DND-41 (cell line): ENCODE results near the gene ZNF560.

ENCODE experiments used
- EZH2 ChIP-seq: IDR thresholded peaks from 3 replicates; pipeline ENCODE4 v1.6.1; 2012; ENCODE audit warnings: borderline replicate concordance, low read depth, mild to moderate bottlenecking, moderate library complexity, low read length, inconsistent platforms; ENCODE audit not compliant: severe bottlenecking
- TF ChIP-seq, protein P1 (sequence below): IDR thresholded peaks from 2 replicates; pipeline ENCODE4 v1.5.1; 2012; ENCODE audit warnings: borderline replicate concordance, low read length, moderate library complexity, mild to moderate bottlenecking; ENCODE audit not compliant: poor library complexity, severe bottlenecking; ENCODE audit errors: extremely low read depth

- TF ChIP-seq, protein P1, sequence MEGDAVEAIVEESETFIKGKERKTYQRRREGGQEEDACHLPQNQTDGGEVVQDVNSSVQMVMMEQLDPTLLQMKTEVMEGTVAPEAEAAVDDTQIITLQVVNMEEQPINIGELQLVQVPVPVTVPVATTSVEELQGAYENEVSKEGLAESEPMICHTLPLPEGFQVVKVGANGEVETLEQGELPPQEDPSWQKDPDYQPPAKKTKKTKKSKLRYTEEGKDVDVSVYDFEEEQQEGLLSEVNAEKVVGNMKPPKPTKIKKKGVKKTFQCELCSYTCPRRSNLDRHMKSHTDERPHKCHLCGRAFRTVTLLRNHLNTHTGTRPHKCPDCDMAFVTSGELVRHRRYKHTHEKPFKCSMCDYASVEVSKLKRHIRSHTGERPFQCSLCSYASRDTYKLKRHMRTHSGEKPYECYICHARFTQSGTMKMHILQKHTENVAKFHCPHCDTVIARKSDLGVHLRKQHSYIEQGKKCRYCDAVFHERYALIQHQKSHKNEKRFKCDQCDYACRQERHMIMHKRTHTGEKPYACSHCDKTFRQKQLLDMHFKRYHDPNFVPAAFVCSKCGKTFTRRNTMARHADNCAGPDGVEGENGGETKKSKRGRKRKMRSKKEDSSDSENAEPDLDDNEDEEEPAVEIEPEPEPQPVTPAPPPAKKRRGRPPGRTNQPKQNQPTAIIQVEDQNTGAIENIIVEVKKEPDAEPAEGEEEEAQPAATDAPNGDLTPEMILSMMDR = peak; percentile 86
- TF ChIP-seq EZH2 = no peak
These were observed 66.9 kb downstream of the ZNF560 start for GRCh38 chr19:9431475-9431874.
